SW 1271 (cell line): ENCODE measurements around the gene MIS12.

ENCODE experiments used
- DNase-seq, 2 experiments: peaks; one replicate each; lab custom pipeline; 2025; lab: John Stamatoyannopoulos, UW

Gene MIS12

GRCh38 chr17:5499476-5500231 lies 13.3 kb downstream of the MIS12 start:
- DNase-seq, result no peak

GRCh38 chr17:5500247-5500588 lies 13.9 kb downstream of the MIS12 start:
- DNase-seq, result no peak

GRCh38 chr17:5500589-5501391 lies 14.4 kb downstream of the MIS12 start:
- peak in 1 of 2 experiments; percentile 46 for DNase-seq

GRCh38 chr17:5501685-5502084 lies 15.3 kb downstream of the MIS12 start:
- DNase-seq, result no peak

DNA sequence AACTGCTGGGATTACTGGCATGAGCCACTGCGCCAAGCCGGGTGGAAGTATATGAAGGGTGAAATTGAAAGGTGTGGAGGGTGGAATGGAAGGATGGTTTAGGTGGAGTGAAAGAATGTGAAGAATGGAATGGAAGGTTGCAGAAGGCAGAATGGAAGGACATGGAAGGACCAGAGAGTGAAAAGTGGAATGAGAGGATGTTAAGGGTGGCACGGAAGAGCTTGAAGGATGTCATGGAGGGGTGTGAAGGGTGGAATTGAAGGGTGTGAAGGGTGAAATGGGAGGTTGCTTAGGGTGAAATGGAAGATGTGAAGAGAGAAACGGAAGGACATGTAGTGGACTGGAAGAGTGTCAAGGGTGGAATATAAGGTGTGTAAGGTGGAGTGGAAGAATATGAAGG lies 16.2 kb downstream of the MIS12 start:
- DNase-seq, result no peak

DNA sequence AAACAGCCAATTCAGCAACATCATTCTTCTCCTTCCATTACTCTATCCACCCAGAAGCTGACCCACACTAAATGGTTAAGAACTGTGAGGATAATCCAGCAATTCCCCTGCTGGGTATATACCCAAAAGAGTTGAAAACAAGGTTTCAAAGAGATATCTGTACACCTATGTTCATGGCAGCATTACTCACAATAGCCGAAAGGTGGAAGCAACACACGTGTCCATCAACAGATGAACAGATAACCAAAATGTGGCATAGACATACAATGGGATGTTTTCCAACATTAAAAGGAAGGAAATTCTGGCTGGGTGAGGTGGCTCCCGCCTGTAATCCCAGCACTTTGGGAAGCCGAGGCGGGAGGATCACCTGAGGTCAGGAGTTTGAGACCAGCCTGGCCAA lies 19.9 kb downstream of the MIS12 start:
- no peak for DNase-seq

DNA sequence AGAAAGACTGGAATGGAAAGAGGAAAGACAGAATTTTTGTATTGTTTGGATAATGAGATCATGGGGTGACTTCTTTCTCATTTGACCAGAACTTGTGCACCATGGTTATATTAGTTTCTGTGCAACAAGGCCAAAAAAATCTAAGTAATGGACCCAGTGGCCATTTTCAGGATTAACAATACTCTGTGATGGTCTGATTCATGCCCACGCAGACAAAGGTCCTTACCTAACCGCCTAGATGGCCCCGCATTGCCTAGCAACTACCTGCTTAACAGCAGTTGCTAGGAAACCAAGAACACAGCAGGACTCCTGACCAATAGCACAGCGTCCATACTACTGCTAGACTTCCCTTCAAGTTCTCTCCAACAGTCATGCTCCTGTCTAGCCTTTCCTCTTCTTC lies 22.4 kb downstream of the MIS12 start:
- no peak for DNase-seq

DNA sequence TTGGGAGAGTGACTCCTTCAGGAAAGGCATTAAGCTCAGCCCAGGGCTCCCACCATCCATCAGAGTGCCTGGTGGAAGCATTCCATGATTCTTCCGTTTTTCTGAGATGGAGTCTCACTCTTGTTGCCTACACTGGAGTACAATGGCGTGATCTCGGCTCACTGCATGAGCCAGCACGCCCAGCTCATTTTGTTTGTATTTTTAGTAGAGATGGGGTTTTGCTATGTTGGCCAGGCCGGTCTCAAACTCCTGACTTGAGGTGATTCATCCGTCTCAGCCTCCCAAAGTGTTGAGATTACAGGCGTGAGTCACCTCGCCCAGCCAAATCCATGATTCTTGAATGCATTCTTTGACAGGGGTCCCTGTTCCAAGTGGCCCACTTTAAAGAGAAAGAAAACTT lies 23.1 kb downstream of the MIS12 start:
- DNase-seq, result no peak

DNA sequence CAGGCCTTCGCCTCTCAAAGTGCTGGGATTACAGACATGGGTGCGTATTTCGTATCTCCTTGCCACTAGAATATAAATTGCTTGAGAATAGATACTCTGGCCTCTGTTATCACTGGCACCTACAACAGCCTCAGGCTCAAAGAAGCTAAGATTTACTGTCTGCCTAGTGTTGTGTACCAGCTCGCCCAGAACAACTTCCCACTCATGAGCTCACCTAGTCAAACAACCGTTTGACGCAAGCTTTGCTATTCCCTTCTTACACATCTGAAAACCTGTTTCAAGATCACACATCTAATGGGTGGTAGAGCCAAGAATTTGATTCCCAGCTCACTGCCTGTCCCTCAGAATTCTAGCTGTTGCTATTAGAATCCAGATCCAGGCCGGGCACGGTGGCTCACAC lies 24.4 kb downstream of the MIS12 start:
- no peak for DNase-seq

- no peak for DNase-seq
Observed at GRCh38 chr17:5511401-5512225, 25.2 kb downstream of the MIS12 start.

- DNase-seq, result no peak
Observed at GRCh38 chr17:5513628-5514027, 27.3 kb downstream of the MIS12 start.

- DNase-seq, result no peak
Observed at GRCh38 chr17:5514976-5515375, 28.6 kb downstream of the MIS12 start.

- DNase-seq, result peak; percentile 87 to 96
Observed at GRCh38 chr17:5516060-5516792, 29.9 kb downstream of the MIS12 start.

DNA sequence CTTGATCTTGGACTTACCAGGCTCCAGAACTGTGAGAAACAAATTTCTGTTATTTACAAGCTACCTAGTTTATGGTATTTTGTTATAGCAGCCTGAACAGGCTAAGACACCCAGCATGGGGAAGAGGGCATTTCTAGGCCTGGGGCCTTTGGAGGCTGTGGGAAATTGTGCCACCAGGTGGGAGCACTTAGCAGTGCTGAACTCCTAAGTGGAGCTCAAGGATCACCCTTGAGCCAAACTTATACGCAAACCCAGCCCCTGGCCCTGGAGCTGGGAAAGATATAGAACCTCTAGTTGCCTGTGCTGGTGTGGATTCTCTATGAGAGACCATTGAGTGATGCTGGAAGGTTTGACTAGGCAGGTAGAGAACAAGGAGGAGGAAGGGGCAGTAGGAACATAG lies 36.1 kb downstream of the MIS12 start:
- no peak for DNase-seq

- DNase-seq, result no peak
Observed at GRCh38 chr17:5523249-5523648, 36.9 kb downstream of the MIS12 start.

DNA sequence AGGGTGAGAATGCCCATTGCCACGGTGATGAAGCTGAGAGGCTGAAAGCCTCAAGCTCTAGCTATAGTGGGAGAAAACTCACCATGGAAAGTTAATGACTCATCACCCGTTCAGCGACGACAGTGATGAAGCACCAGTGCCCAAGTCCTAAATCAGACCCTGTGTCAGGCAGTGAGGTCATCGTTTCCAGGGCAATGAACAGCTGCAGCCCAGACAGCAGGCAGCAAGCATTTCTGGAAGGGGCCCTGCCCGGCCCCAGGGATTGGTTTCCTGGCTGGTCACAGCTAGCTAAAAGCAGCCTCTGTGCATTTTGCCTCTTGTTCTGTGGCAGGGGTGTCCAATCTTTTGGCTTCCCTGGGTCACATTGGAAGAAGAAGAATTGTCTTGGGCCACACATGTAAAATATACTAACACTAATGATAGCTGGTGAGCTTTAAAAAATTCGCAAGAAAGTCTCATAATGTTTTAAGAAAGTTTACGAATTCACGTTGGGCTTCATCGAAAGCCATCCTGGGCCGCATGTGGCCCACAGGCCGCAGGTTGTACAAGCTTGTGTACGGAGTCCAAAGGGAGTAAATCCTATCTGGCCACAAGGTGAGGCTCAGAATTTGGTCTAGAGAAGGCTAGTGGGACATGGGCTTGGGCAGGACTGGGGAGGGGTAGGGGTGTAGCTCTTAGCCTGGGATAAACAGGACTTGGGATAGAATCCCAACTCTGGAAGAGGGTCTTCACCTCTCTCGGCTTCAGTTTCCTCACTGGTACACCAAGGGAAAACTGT lies 40.6 kb downstream of the MIS12 start:
- DNase-seq, result peak; percentile 82 to 85

DNA sequence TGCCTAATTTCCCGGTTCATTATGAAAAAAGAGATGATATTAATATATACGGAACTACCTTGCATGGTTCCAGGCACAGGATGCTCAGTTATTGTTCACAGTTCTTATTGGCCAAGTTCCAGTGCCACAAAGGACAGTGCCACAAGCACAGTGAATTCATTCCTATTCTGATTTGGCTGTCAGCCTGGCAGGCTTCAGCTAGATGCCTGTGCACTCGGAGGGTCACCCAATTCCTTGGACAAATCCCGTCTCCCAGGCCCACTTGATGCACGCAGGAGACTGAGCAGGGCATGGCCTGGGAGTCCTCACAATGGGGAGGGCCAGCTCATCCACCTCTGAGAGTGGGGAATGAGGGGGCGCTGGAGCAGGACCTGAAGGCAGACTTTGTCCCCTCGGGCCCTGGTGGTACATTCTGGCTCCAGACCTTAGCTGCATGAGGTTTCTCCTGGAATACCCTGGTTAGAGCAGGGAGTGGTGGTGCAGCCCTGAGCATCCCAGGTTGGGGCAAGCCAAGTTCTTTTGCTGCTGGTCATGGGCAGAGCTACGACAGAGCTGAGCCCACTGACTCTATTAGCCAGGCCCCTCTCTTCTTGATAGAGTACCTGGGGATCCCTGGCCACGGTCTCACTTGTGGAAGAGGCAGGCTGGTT lies 41.4 kb downstream of the MIS12 start:
- DNase-seq, result no peak

GRCh38 chr17:5530265-5531084 lies 44.1 kb downstream of the MIS12 start:
- no peak for DNase-seq

DNA sequence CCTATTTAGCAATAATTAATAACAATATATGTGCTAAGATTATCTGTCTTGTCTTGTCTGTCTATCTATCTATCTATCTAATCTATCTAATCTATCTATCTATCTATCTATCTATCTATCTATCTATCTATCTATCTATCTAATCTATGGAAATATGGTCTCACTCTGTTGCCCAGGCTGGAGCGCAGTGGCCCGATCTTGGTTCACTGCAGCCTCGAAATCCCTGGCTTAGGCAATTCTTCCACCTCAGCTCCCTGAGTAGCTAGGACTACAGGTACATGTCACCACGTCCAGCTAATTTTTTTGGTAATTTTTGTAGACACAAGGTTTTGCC lies 44.7 kb downstream of the MIS12 start:
- no peak for DNase-seq

DNA sequence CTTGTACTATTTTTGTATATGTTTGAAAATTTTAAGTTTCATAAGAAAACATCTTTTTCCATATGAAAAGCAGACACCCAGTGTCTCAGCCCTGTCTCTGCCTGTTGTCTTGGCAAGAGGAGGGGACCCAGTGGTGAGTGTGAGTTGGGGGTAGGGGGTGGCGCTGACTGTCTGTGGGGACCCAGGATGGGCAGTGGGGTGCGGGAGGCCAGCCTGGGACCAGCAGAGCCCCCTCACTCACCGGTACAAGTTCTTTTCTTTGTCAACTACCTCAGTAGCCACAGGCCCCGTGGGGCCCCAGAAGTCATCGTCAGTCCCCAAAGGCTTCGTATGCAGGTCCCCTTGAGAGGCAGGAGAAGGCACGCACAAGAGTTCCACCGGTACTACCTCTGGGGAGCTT lies 46.2 kb downstream of the MIS12 start:
- no peak for DNase-seq
